CD4-positive, alpha-beta T cell treated with Interleukin-17A for 4 hours (primary cell): Measurements from ENCODE around the gene TSPAN8.
"Not testable (repeated sequence)": the region's sequence is repeated elsewhere in the genome, so short reads cannot be mapped to it uniquely, and the experiment has no call there.

ENCODE experiments used
- DNase-seq: peaks from one replicate; pipeline ENCODE4 v3.0.0-alpha.2; 2020; ENCODE audit warnings: mixed read lengths

The TSPAN8 gene

GRCh38 chr12:71124835-71125460, 32.9 kb downstream of the TSPAN8 start:
- no peak for DNase-seq

GRCh38 chr12:71113148-71113547, 44.7 kb downstream of the TSPAN8 start:
- DNase-seq: not testable (repeated sequence)

GRCh38 chr12:71109834-71110233, 48.0 kb downstream of the TSPAN8 start:
- DNase-seq: no peak

GRCh38 chr12:71108355-71108754, 49.4 kb downstream of the TSPAN8 start:
- DNase-seq: no peak

GRCh38 chr12:71107936-71108335, 49.9 kb downstream of the TSPAN8 start:
- no peak for DNase-seq

- DNase-seq: no peak
Observed at GRCh38 chr12:71105956-71106355, 51.8 kb downstream of the TSPAN8 start.

DNA sequence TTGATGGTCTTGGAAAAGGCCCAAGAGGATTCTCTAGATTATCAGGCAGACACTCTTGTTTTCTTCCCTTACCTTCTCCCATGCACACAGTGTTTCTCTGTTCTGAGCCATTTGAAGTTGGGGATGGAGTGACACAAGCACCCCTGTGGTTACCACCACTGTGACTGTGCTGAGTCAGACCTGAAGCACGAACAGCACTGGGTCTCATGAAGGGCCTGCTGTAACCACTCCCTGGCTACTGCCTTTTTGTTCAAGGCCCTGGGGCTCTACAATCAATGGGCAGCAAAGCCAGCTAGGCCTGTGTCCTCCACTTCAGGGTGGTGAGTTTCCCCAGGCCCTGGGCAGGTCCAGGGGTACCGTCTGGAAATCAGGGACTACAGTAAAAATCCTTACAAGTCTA, 65.5 kb downstream of the TSPAN8 start:
- DNase-seq: no peak

GRCh38 chr12:71090971-71091370, 66.8 kb downstream of the TSPAN8 start:
- DNase-seq: no peak

GRCh38 chr12:71085575-71085974, 72.2 kb downstream of the TSPAN8 start:
- DNase-seq: no peak

- no peak for DNase-seq
Observed at GRCh38 chr12:71075743-71076142, 82.1 kb downstream of the TSPAN8 start.
